Peyer's patch (tissue), 4 donors: Measurements from ENCODE around the gene METTL22. TPM values are rescaled to one million over a fixed set of nuclear protein-coding genes. Genes with fewer than 3 reads are reported as not detected.
"Not testable (repeated sequence)": the region's sequence is repeated elsewhere in the genome, so short reads cannot be mapped to it uniquely, and the experiment has no call there.

ENCODE experiments used
- DNase-seq, 3 donors: peaks; one replicate each; pipeline ENCODE4 v3.0.0-alpha.2; 2017 to 2019
- H3K27ac ChIP-seq, 4 donors: fragments of 200-600 bp; sonication (generic); one replicate each; pipeline ENCODE4 v1.5.1; 2016 to 2019
- H3K27me3 ChIP-seq, 2 donors: fragments of 200-600 bp; sonication (generic); one replicate each; pipeline ENCODE4 v1.5.1; 2019
- H3K36me3 ChIP-seq, 3 donors: fragments of 200-600 bp; sonication (generic); one replicate each; pipeline ENCODE4 v1.5.1; 2016 to 2019
- H3K4me1 ChIP-seq, 4 donors: fragments of 200-600 bp; sonication (generic); one replicate each; pipeline ENCODE4 v1.5.1; 2016 to 2019
- H3K4me3 ChIP-seq, 4 donors: fragments of 200-600 bp; sonication (generic); 1 replicate in 3 of 4; 2 replicates in 1 of 4; pipeline ENCODE4 v1.5.1; 2016 to 2019; ENCODE audit warnings: mild to moderate bottlenecking in 1 of 4
- H3K9me3 ChIP-seq, 4 donors: fragments of 200-600 bp; sonication (generic); one replicate each; pipeline ENCODE4 v1.5.1; 2016 to 2019; ENCODE audit warnings: mild to moderate bottlenecking in 1 of 4
- CTCF ChIP-seq, 6 experiments: fragments of 450-650 bp in 4 of 6; fragments of 200-600 bp in 2 of 6; sonication (generic) in 1 of 6; IDR thresholded peaks; one replicate each; pipeline ENCODE4 v1.5.1; 2017 to 2019; ENCODE audit warnings: antibody characterized with exemption in 6 of 6, mild to moderate bottlenecking in 3 of 6, moderate library complexity in 1 of 6
- POLR2A ChIP-seq, 2 donors: fragments of 450-650 bp; IDR thresholded peaks; one replicate each; pipeline ENCODE4 v1.5.1; 2017; ENCODE audit warnings: antibody characterized with exemption in 2 of 2, mild to moderate bottlenecking in 2 of 2, moderate library complexity in 2 of 2
- total RNA-seq, 4 donors: library from RNA; depleted of rRNA; stranded (reverse); fragments of >200 nt; gene quantifications; one replicate each; pipeline ENCODE4 v1.1.0, GENCODE V29; 2016

METTL22 gene
- total RNA-seq, 4 donors from 2014 or later, result 25.0 to 86.5 (median 59.0) TPM

GRCh38 chr16:8649829-8650554, 28.5 kb downstream of the METTL22 start:
- no peak overlapping the region for H3K27ac ChIP-seq
- peaks cover 0 to 33% (median 0%) of the 10 kb centered on the region in 3 donors for H3K36me3 ChIP-seq
- no peak for TF ChIP-seq CTCF (IDR thresholded peaks at IDR 0.05)
- no peak for TF ChIP-seq POLR2A (IDR thresholded peaks at IDR 0.05)
- no peak overlapping the region for H3K4me3 ChIP-seq
- H3K27me3 ChIP-seq, result no peaks in the 10 kb centered on the region
- no peak for DNase-seq
- H3K9me3 ChIP-seq, result no peaks in the 10 kb centered on the region
- no peaks in the 10 kb centered on the region for H3K4me1 ChIP-seq

GRCh38 chr16:8651958-8652357, 30.5 kb downstream of the METTL22 start:
- peak in 1 of 6 experiments; percentile 4 for TF ChIP-seq CTCF (IDR thresholded peaks at IDR 0.05)
- not testable (repeated sequence) for H3K4me1 ChIP-seq, H3K4me3 ChIP-seq, DNase-seq, H3K9me3 ChIP-seq, H3K27ac ChIP-seq, H3K27me3 ChIP-seq
- peaks cover 0 to 13% (median 0%) of the 10 kb centered on the region in 3 donors for H3K36me3 ChIP-seq

GRCh38 chr16:8655184-8655717, 33.8 kb downstream of the METTL22 start:
- H3K9me3 ChIP-seq, result no peaks in the 10 kb centered on the region
- no peaks in the 10 kb centered on the region for H3K27me3 ChIP-seq
- no peak overlapping the region for H3K4me3 ChIP-seq
- H3K27ac ChIP-seq, result no peak overlapping the region
- TF ChIP-seq POLR2A (IDR thresholded peaks at IDR 0.05), result no peak
- peak in 4 of 6 experiments; percentile 30 to 66 (median 51) for TF ChIP-seq CTCF (IDR thresholded peaks at IDR 0.05)
- DNase-seq, result peak in 1 of 3 donors; percentile 74
- no peaks in the 10 kb centered on the region for H3K4me1 ChIP-seq
- no peaks in the 10 kb centered on the region for H3K36me3 ChIP-seq

GRCh38 chr16:8656376-8656775, 34.9 kb downstream of the METTL22 start:
- DNase-seq, result no peak
- Histone ChIP-seq H3K36me3 (no peaks in the 10 kb centered on the region), H3K4me3 (no peak overlapping the region), H3K27ac (no peak overlapping the region), H3K9me3 (no peaks in the 10 kb centered on the region), H3K27me3 (no peaks in the 10 kb centered on the region), H3K4me1 (no peaks in the 10 kb centered on the region)
- TF ChIP-seq CTCF (IDR thresholded peaks at IDR 0.05), result no peak
- no peak for TF ChIP-seq POLR2A (IDR thresholded peaks at IDR 0.05)

- H3K36me3 ChIP-seq, result no peaks in the 10 kb centered on the region
- TF ChIP-seq CTCF (IDR thresholded peaks at IDR 0.05), result peak in 5 of 6 experiments; percentile 15 to 89 (median 80)
- no peak for TF ChIP-seq POLR2A (IDR thresholded peaks at IDR 0.05)
- no peak overlapping the region for H3K4me3 ChIP-seq
- no peaks in the 10 kb centered on the region for H3K27me3 ChIP-seq
- no peaks in the 10 kb centered on the region for H3K4me1 ChIP-seq
- no peak overlapping the region for H3K27ac ChIP-seq
- DNase-seq, result peak; percentile 42 to 86 (median 79)
- H3K9me3 ChIP-seq, result no peaks in the 10 kb centered on the region
These were observed 39.4 kb downstream of the METTL22 start for GRCh38 chr16:8660841-8661301.
